ENCODE measurements around the gene ONECUT1.

The ONECUT1 gene

GRCh38 chr15:52788099-52788986 is 1.8 kb downstream of the ONECUT1 start:
- TF ChIP-seq PPARA (CRISPR knock-in tag; IDR thresholded peaks at IDR 0.05; ENCODE audit: borderline replicate concordance) (no peak), TOX (CRISPR knock-in tag; IDR thresholded peaks at IDR 0.05; ENCODE audit: borderline replicate concordance) (no peak), ESRRG (CRISPR knock-in tag; IDR thresholded peaks at IDR 0.05) (no peak), ZFP30 (CRISPR knock-in tag; IDR thresholded peaks at IDR 0.05) (no peak), ZC3H10 (CRISPR knock-in tag; IDR thresholded peaks at IDR 0.05) (no peak), ZNF8 (CRISPR knock-in tag; IDR thresholded peaks at IDR 0.05) (no peak), ZNF70 (CRISPR knock-in tag; IDR thresholded peaks at IDR 0.05) (no peak), GLIS3 (CRISPR knock-in tag; IDR thresholded peaks at IDR 0.05) (no peak), ISL1 (CRISPR knock-in tag; IDR thresholded peaks at IDR 0.05) (no peak)
- ATAC-seq: no peak

DNA sequence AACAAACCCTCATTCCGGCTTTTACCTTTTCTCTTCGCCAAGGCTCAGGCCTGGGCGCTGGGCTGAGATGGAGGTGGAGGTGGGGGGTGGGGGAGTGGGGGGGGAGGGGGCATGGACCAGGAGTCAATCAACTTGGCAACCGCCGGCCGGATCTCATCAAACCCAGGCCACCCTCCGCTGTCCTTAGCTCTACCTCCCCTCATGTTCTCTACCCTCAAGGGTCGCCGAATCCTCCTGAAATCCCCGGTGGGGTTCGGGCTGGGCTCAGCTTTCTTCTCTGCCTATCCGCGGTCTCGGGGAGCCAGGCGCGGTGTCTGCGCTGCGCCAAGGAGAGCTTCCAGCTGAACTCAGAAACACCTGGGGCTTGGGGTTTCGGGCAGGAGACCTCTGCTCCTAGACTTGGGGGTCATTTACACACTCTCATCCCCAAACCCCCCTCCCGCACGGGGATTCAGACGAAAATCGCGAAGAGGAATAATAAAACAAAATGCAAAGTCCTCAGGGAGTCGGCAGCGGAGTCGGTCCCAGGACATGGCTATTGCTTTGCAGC is 2.5 kb downstream of the ONECUT1 start:
- TF ChIP-seq OSR1 (CRISPR knock-in tag; IDR thresholded peaks at IDR 0.05) (no peak), ISL1 (CRISPR knock-in tag; IDR thresholded peaks at IDR 0.05) (no peak), ZNF70 (CRISPR knock-in tag; IDR thresholded peaks at IDR 0.05) (no peak)

DNA sequence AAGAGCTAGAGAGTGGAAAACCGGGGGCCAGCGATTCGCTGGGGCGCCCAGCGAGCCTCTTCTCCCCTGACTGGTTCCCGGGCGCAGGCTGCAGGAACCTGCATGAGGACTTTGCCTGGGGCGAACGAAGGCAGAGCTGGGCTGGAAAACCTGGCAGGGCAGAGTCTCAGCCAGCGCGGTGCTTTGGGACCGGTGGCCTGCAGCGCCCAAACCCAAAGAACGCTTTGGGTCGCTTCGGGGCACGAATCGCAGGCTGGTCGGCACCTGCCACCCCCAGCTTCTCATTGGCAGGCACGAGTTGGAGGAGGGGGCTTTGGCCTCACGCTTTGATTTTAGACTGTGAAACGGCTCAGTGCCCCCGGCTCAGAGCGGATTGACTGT is 3.0 kb downstream of the ONECUT1 start:
- TF ChIP-seq, protein P1, sequence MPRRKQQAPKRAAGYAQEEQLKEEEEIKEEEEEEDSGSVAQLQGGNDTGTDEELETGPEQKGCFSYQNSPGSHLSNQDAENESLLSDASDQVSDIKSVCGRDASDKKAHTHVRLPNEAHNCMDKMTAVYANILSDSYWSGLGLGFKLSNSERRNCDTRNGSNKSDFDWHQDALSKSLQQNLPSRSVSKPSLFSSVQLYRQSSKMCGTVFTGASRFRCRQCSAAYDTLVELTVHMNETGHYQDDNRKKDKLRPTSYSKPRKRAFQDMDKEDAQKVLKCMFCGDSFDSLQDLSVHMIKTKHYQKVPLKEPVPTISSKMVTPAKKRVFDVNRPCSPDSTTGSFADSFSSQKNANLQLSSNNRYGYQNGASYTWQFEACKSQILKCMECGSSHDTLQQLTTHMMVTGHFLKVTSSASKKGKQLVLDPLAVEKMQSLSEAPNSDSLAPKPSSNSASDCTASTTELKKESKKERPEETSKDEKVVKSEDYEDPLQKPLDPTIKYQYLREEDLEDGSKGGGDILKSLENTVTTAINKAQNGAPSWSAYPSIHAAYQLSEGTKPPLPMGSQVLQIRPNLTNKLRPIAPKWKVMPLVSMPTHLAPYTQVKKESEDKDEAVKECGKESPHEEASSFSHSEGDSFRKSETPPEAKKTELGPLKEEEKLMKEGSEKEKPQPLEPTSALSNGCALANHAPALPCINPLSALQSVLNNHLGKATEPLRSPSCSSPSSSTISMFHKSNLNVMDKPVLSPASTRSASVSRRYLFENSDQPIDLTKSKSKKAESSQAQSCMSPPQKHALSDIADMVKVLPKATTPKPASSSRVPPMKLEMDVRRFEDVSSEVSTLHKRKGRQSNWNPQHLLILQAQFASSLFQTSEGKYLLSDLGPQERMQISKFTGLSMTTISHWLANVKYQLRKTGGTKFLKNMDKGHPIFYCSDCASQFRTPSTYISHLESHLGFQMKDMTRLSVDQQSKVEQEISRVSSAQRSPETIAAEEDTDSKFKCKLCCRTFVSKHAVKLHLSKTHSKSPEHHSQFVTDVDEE (CRISPR knock-in tag; IDR thresholded peaks at IDR 0.05): no peak
- TF ChIP-seq GLIS3 (CRISPR knock-in tag; IDR thresholded peaks at IDR 0.05) (no peak), RARB (CRISPR knock-in tag; IDR thresholded peaks at IDR 0.05) (no peak), TOX (CRISPR knock-in tag; IDR thresholded peaks at IDR 0.05; ENCODE audit: borderline replicate concordance) (no peak), ZNF70 (CRISPR knock-in tag; IDR thresholded peaks at IDR 0.05) (no peak), ZNF8 (CRISPR knock-in tag; IDR thresholded peaks at IDR 0.05) (no peak), ARNTL (CRISPR knock-in tag; IDR thresholded peaks at IDR 0.05; ENCODE audit: borderline replicate concordance, low read depth) (no peak), CSRNP3 (CRISPR knock-in tag; IDR thresholded peaks at IDR 0.05) (no peak), ZC3H10 (CRISPR knock-in tag; IDR thresholded peaks at IDR 0.05) (no peak), SNAI2 (CRISPR knock-in tag; IDR thresholded peaks at IDR 0.05) (no peak), ZFP3 (CRISPR knock-in tag; IDR thresholded peaks at IDR 0.05) (no peak), CSDC2 (CRISPR knock-in tag; IDR thresholded peaks at IDR 0.05) (no peak), ISL1 (CRISPR knock-in tag; IDR thresholded peaks at IDR 0.05) (no peak), OSR1 (CRISPR knock-in tag; IDR thresholded peaks at IDR 0.05) (no peak), BACH2 (CRISPR knock-in tag; IDR thresholded peaks at IDR 0.05; ENCODE audit: borderline replicate concordance) (no peak), ESRRG (CRISPR knock-in tag; IDR thresholded peaks at IDR 0.05) (no peak), TCF4 (CRISPR knock-in tag; IDR thresholded peaks at IDR 0.05; ENCODE audit: borderline replicate concordance) (no peak)
- TF ChIP-seq, protein P2, sequence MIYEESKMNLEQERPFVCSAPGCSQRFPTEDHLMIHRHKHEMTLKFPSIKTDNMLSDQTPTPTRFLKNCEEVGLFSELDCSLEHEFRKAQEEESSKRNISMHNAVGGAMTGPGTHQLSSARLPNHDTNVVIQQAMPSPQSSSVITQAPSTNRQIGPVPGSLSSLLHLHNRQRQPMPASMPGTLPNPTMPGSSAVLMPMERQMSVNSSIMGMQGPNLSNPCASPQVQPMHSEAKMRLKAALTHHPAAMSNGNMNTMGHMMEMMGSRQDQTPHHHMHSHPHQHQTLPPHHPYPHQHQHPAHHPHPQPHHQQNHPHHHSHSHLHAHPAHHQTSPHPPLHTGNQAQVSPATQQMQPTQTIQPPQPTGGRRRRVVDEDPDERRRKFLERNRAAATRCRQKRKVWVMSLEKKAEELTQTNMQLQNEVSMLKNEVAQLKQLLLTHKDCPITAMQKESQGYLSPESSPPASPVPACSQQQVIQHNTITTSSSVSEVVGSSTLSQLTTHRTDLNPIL (CRISPR knock-in tag; IDR thresholded peaks at IDR 0.05; ENCODE audit: low read depth): no peak
- TF ChIP-seq, protein P3, sequence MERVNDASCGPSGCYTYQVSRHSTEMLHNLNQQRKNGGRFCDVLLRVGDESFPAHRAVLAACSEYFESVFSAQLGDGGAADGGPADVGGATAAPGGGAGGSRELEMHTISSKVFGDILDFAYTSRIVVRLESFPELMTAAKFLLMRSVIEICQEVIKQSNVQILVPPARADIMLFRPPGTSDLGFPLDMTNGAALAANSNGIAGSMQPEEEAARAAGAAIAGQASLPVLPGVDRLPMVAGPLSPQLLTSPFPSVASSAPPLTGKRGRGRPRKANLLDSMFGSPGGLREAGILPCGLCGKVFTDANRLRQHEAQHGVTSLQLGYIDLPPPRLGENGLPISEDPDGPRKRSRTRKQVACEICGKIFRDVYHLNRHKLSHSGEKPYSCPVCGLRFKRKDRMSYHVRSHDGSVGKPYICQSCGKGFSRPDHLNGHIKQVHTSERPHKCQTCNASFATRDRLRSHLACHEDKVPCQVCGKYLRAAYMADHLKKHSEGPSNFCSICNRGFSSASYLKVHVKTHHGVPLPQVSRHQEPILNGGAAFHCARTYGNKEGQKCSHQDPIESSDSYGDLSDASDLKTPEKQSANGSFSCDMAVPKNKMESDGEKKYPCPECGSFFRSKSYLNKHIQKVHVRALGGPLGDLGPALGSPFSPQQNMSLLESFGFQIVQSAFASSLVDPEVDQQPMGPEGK (CRISPR knock-in tag; IDR thresholded peaks at IDR 0.05; ENCODE audit: borderline replicate concordance): no peak
- TF ChIP-seq, protein P4, sequence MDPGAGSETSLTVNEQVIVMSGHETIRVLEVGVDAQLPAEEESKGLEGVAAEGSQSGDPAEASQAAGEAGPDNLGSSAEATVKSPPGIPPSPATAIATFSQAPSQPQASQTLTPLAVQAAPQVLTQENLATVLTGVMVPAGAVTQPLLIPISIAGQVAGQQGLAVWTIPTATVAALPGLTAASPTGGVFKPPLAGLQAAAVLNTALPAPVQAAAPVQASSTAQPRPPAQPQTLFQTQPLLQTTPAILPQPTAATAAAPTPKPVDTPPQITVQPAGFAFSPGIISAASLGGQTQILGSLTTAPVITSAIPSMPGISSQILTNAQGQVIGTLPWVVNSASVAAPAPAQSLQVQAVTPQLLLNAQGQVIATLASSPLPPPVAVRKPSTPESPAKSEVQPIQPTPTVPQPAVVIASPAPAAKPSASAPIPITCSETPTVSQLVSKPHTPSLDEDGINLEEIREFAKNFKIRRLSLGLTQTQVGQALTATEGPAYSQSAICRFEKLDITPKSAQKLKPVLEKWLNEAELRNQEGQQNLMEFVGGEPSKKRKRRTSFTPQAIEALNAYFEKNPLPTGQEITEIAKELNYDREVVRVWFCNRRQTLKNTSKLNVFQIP (CRISPR knock-in tag; IDR thresholded peaks at IDR 0.05; ENCODE audit: borderline replicate concordance, low read depth): no peak
- ATAC-seq: no peak

More for the DNA sequence above, 2.5 kb downstream of the ONECUT1 start:
- no peak for ATAC-seq

Data from SK-N-SH treated with all-trans-retinoic acid at 6 μM for 48 hours (cell line).